Vagina (tissue), 2 donors: ENCODE results near the gene PRKAG2. TPM values are rescaled to one million over a fixed set of nuclear protein-coding genes. Genes with fewer than 3 reads are reported as not detected.

Experiments
- DNase-seq, 2 donors: peaks; one replicate each; pipeline ENCODE4 v3.0.0-alpha.2; 2017; ENCODE audit errors: extremely low spot score in 2 of 2
- H3K27ac ChIP-seq: fragments of 200-600 bp; sonication (generic); one replicate; pipeline ENCODE4 v1.5.1; 2019
- H3K27me3 ChIP-seq: fragments of 200-600 bp; sonication (generic); one replicate; pipeline ENCODE4 v1.5.1; 2019
- H3K36me3 ChIP-seq, 2 donors: fragments of 200-600 bp; sonication (generic); one replicate each; pipeline ENCODE4 v1.5.1; 2017 to 2019
- H3K4me1 ChIP-seq: fragments of 200-600 bp; sonication (generic); one replicate; pipeline ENCODE4 v1.5.1; 2019
- H3K4me3 ChIP-seq, 2 donors: fragments of 200-600 bp; sonication (generic); 1 replicate in 1 of 2; 2 replicates in 1 of 2; pipeline ENCODE4 v1.5.1; 2016 to 2019
- H3K9me3 ChIP-seq: fragments of 200-600 bp; sonication (generic); one replicate; pipeline ENCODE4 v1.5.1; 2019
- POLR2A ChIP-seq, 2 donors: fragments of 450-650 bp; IDR thresholded peaks; one replicate each; pipeline ENCODE4 v1.6.1; 2017; ENCODE audit warnings: antibody characterized with exemption in 2 of 2, mild to moderate bottlenecking in 2 of 2, moderate library complexity in 2 of 2
- POLR2AphosphoS5 ChIP-seq, 2 donors: sonication (generic); formaldehyde crosslinking; IDR thresholded peaks; one replicate each; pipeline ENCODE4 v1.9.0; 2017; ENCODE audit warnings: antibody characterized with exemption in 2 of 2, mild to moderate bottlenecking in 2 of 2, low read depth in 1 of 2; ENCODE audit not compliant: insufficient read depth in 1 of 2
- intact Hi-C: fragments of 100-400 bp; cut with DNase I; formaldehyde crosslinking; loops from one replicate; pipeline ENCODE4 v1.15.1; 2023
- total RNA-seq: library from RNA; depleted of rRNA; stranded (reverse); fragments of >200 nt; gene quantifications from one replicate; pipeline ENCODE4 v1.2.3, GENCODE V29; 2016
- TF ChIP-seq, protein P1 (sequence below), 3 experiments: fragments of 450-650 bp in 2 of 3; fragments of 200-600 bp in 1 of 3; sonication (generic) in 1 of 3; IDR thresholded peaks; one replicate each; pipeline ENCODE4 v1.5.1; 2017 to 2019; ENCODE audit warnings: antibody characterized with exemption in 3 of 3, mild to moderate bottlenecking in 2 of 3, moderate library complexity in 2 of 3

Gene PRKAG2
- total RNA-seq, 1 donor from 2014 or later: 25.0 TPM

DNA sequence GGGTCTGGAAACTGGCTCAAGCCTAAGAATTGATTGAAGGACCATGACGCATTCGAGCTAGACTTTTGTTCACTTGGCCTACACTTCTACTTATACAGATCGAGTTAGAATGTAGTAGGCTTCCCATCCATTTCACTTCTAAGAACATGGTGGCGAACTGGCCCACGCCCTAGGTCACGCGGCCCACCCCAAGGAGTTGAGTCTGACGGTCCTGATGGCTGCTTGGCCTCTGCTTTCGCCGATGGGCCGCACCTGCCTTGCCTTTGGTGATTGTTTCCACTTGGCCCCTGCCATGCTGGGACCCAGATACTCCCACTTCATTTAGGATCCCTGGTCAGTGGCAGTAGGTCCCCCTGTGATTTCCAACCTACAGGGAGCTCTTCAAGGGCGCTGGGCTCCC lies 153.6 kb downstream of the PRKAG2 start:
- intact Hi-C loops: no loop called here
- Histone ChIP-seq H3K36me3 (no peaks in the 10 kb centered on the region), H3K9me3 (no peaks in the 10 kb centered on the region), H3K27ac (no peak overlapping the region), H3K4me3 (no peak overlapping the region), H3K27me3 (no peaks in the 10 kb centered on the region), H3K4me1 (peaks cover 16% of the 10 kb centered on the region)
- DNase-seq: no peak
- TF ChIP-seq, protein P1, sequence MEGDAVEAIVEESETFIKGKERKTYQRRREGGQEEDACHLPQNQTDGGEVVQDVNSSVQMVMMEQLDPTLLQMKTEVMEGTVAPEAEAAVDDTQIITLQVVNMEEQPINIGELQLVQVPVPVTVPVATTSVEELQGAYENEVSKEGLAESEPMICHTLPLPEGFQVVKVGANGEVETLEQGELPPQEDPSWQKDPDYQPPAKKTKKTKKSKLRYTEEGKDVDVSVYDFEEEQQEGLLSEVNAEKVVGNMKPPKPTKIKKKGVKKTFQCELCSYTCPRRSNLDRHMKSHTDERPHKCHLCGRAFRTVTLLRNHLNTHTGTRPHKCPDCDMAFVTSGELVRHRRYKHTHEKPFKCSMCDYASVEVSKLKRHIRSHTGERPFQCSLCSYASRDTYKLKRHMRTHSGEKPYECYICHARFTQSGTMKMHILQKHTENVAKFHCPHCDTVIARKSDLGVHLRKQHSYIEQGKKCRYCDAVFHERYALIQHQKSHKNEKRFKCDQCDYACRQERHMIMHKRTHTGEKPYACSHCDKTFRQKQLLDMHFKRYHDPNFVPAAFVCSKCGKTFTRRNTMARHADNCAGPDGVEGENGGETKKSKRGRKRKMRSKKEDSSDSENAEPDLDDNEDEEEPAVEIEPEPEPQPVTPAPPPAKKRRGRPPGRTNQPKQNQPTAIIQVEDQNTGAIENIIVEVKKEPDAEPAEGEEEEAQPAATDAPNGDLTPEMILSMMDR (IDR thresholded peaks at IDR 0.05): no peak

DNA sequence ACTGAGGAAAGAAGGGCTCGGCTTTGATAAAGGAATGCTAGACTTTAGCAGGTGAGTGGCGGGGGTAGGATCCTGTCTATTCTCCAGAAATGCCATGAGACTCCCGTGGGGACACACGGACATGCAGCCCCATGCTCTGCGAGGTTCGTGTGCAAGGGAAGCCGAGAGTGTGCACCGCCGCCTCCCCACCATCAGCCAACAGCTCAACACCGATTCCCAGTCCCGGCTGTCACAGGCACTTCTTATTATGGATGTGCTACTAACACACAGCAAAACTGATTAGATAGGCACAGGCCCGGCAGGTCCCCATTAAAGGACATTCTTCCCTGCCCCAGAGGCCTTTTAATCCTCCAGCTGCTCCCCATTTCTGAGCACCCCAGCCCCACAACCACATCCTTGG lies 154.4 kb downstream of the PRKAG2 start:
- TF ChIP-seq POLR2AphosphoS5 (IDR thresholded peaks at IDR 0.05; ENCODE audit: insufficient read depth in 1 of 2, low read depth in 1 of 2): no peak
- no peak for TF ChIP-seq POLR2A (IDR thresholded peaks at IDR 0.05)
- TF ChIP-seq, protein P1 (IDR thresholded peaks at IDR 0.05): no peak
- intact Hi-C loops: no loop called here
- no peak overlapping the region for H3K4me3 ChIP-seq
- H3K27ac ChIP-seq: no peak overlapping the region
- H3K36me3 ChIP-seq: no peaks in the 10 kb centered on the region
- H3K9me3 ChIP-seq: no peaks in the 10 kb centered on the region
- no peaks in the 10 kb centered on the region for H3K27me3 ChIP-seq
- no peak for DNase-seq
- H3K4me1 ChIP-seq: peaks cover 8% of the 10 kb centered on the region

DNA sequence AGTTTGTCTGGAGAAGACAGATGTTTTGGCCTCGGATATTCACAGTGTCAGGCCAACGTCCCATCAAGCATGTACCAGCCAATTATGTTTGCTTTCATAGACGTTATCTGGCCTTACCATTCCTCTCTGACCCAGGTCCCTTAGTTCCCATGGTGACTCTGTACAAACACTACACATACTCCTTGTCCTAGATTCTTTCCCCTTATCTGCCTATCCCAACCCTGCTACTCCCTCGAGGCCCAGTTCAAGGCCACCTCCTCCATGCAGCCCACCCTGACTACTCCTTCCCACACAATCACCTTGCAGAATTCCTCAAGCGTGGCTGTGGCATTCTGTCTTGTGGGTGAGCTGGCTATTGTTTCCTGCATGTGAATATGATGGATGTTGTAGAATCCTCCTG lies 155.2 kb downstream of the PRKAG2 start:
- H3K9me3 ChIP-seq: no peaks in the 10 kb centered on the region
- intact Hi-C loops: no loop called here
- DNase-seq: no peak
- no peaks in the 10 kb centered on the region for H3K4me1 ChIP-seq
- no peak overlapping the region for H3K27ac ChIP-seq
- H3K36me3 ChIP-seq: no peaks in the 10 kb centered on the region
- TF ChIP-seq POLR2AphosphoS5 (IDR thresholded peaks at IDR 0.05; ENCODE audit: insufficient read depth in 1 of 2, low read depth in 1 of 2): no peak
- TF ChIP-seq, protein P1 (IDR thresholded peaks at IDR 0.05): no peak
- TF ChIP-seq POLR2A (IDR thresholded peaks at IDR 0.05): no peak
- no peak overlapping the region for H3K4me3 ChIP-seq
- H3K27me3 ChIP-seq: no peaks in the 10 kb centered on the region

DNA sequence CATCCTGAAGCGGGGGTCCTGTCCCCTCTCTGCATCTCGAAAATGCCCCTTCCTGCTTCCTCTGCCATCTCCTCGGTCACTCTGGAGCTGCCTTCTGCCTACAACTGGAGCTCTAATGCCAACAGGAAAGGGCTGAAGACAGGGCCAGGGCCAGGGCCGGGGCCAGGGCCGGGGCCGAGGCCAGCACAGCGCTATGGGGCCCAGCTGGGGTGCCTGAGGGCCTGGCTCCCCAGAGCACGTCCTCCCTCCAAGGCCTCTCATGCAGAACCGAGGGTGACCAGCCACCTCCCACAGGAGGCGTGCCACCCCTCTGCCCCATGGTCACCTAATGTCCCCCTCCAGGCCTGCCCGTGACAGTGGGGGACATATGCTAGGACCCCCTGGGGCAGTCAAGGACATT lies 155.7 kb downstream of the PRKAG2 start:
- TF ChIP-seq, protein P1 (IDR thresholded peaks at IDR 0.05): no peak
- no peak for TF ChIP-seq POLR2A (IDR thresholded peaks at IDR 0.05)
- TF ChIP-seq POLR2AphosphoS5 (IDR thresholded peaks at IDR 0.05; ENCODE audit: insufficient read depth in 1 of 2, low read depth in 1 of 2): no peak
- H3K4me1 ChIP-seq: no peaks in the 10 kb centered on the region
- no peaks in the 10 kb centered on the region for H3K9me3 ChIP-seq
- no peaks in the 10 kb centered on the region for H3K36me3 ChIP-seq
- intact Hi-C loops: no loop called here
- H3K27me3 ChIP-seq: no peaks in the 10 kb centered on the region
- H3K4me3 ChIP-seq: no peak overlapping the region
- no peak for DNase-seq
- no peak overlapping the region for H3K27ac ChIP-seq

DNA sequence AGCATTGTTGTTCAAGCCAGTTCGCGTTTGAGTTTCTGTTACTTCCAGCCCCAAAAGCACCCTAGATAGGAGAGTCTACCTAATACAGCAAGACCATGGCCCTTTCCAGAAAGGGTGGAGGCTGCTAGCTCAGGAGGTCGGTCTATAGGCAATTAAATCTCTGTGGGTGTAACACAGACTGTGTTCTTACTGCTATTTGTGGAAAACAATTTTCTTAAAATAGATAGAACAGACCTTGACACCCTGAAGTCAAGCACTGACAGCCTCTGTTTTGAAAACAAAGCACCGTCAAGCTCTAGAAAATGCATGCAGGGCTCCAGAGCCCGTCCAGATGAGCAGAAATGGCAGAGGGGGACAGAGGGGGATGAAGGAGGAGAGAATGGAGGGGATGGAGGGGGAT lies 156.6 kb downstream of the PRKAG2 start:
- DNase-seq: no peak
- intact Hi-C loops: no loop called here
- Histone ChIP-seq H3K4me3 (no peak overlapping the region), H3K4me1 (no peaks in the 10 kb centered on the region), H3K27me3 (no peaks in the 10 kb centered on the region), H3K36me3 (no peaks in the 10 kb centered on the region), H3K9me3 (no peaks in the 10 kb centered on the region), H3K27ac (no peak overlapping the region)
- no peak for TF ChIP-seq POLR2A (IDR thresholded peaks at IDR 0.05)
- TF ChIP-seq, protein P1 (IDR thresholded peaks at IDR 0.05): no peak
